SK-N-SH (cell line): ENCODE data around the gene ZBTB7B. TPM values are rescaled to one million over a fixed set of nuclear protein-coding genes. Genes with fewer than 3 reads are reported as not detected.
A peak's percentile ranks its signal among the peaks of the same experiment; 100 is the strongest.

ENCODE experiments used
- CTCF ChIA-PET: fragments of 300-600, 350-600 bp; formaldehyde crosslinking; extraction: SDS; loops from one replicate; lab custom pipeline; 2021; lab: Yijun Ruan, JAX
- POLR2A ChIA-PET: fragments of 350-600 bp; sonication (Branson Sonifier 250); formaldehyde crosslinking; extraction: SDS; loops from one replicate; lab custom pipeline; 2020; ENCODE audit warnings: antibody characterized with exemption, inconsistent platforms; lab: Yijun Ruan, JAX
- DNase-seq: peaks from one replicate; pipeline ENCODE4 v3.0.0; 2012
- H2AFZ ChIP-seq: fragments of 200-600 bp; sonication (generic); 2 replicates; pipeline ENCODE4 v1.8.1; 2016; ENCODE audit warnings: antibody characterized with exemption, mild to moderate bottlenecking, low read depth
- H3F3A ChIP-seq: fragments of 200-600 bp; sonication (generic); replicated peaks from 2 replicates; pipeline ENCODE3; 2016; ENCODE audit warnings: antibody characterized with exemption, mild to moderate bottlenecking; ENCODE audit not compliant: insufficient read depth
- H3K27ac ChIP-seq, 2 experiments: fragments of 200-500 bp in 1 of 2; fragments of 200-600 bp in 1 of 2; sonication (Bioruptor generic) in 1 of 2; sonication (generic), shearing (Covaris generic) in 1 of 2; 2 replicates each; pipeline versions ENCODE4 v1.5.1 to v1.6.1; 2014 to 2016; ENCODE audit warnings: low read depth in 2 of 2, inconsistent platforms in 1 of 2, low read length in 1 of 2, mild to moderate bottlenecking in 1 of 2, mixed read lengths in 1 of 2
- H3K27me3 ChIP-seq: fragments of 200-600 bp; sonication (generic), shearing (Covaris generic); 2 replicates; pipeline ENCODE4 v1.6.1; 2016; ENCODE audit warnings: mixed run types; ENCODE audit not compliant: insufficient read depth
- H3K36me3 ChIP-seq, 2 experiments: fragments of 200-500 bp in 1 of 2; fragments of 200-600 bp in 1 of 2; sonication (Bioruptor generic) in 1 of 2; sonication (generic) in 1 of 2; replicated peaks in 1 of 2; 2 replicates each; pipeline versions ENCODE3 to v1.5.1; 2014 to 2016; ENCODE audit warnings: low read length in 1 of 2, mild to moderate bottlenecking in 1 of 2; ENCODE audit not compliant: insufficient read depth in 2 of 2, control insufficient read depth in 1 of 2
- H3K4me1 ChIP-seq, 2 experiments: fragments of 200-500 bp in 1 of 2; fragments of 200-600 bp in 1 of 2; sonication (Bioruptor generic) in 1 of 2; sonication (generic), shearing (Covaris generic) in 1 of 2; 2 replicates each; pipeline versions ENCODE4 v1.5.1 to v1.6.1; 2014 to 2016; ENCODE audit warnings: low read depth in 1 of 2, low read length in 1 of 2, mixed run types in 1 of 2; ENCODE audit not compliant: insufficient read depth in 2 of 2, control insufficient read depth in 1 of 2
- H3K4me2 ChIP-seq: fragments of 200-600 bp; sonication (generic), shearing (Covaris generic); 2 replicates; pipeline ENCODE4 v1.6.1; 2017; ENCODE audit warnings: mixed run types
- H3K4me3 ChIP-seq, 2 experiments: fragments of 200-500 bp in 1 of 2; fragments of 200-600 bp in 1 of 2; sonication (Bioruptor generic) in 1 of 2; sonication (generic), shearing (Covaris generic) in 1 of 2; 2 replicates each; pipeline versions ENCODE4 v1.5.1 to v1.8.1; 2014 to 2016; ENCODE audit warnings: low read depth in 2 of 2, inconsistent platforms in 1 of 2, low read length in 1 of 2, mild to moderate bottlenecking in 1 of 2, mixed read lengths in 1 of 2, moderate library complexity in 1 of 2
- H3K79me2 ChIP-seq: fragments of 200-600 bp; sonication (generic); 2 replicates; pipeline ENCODE4 v1.8.1; 2017; ENCODE audit warnings: mild to moderate bottlenecking; ENCODE audit not compliant: insufficient read depth
- H3K9ac ChIP-seq: fragments of 200-600 bp; sonication (generic); 2 replicates; pipeline ENCODE4 v1.6.1; 2017; ENCODE audit warnings: mixed run types
- H3K9me2 ChIP-seq: fragments of 200-600 bp; sonication (generic); 2 replicates; pipeline ENCODE4 v1.6.1; 2017; ENCODE audit warnings: mixed run types
- H3K9me3 ChIP-seq: fragments of 200-600 bp; sonication (generic); 2 replicates; pipeline ENCODE4 v1.6.1; 2017; ENCODE audit warnings: mixed run types, mild to moderate bottlenecking, moderate library complexity
- H4K20me1 ChIP-seq: fragments of 200-600 bp; sonication (generic); 2 replicates; pipeline ENCODE4 v1.6.1; 2017; ENCODE audit warnings: mild to moderate bottlenecking, mixed run types; ENCODE audit not compliant: insufficient read depth
- CHD2 ChIP-seq: fragments of 150-350 bp; IDR thresholded peaks from 2 replicates; pipeline ENCODE4 v1.6.1; 2018; ENCODE audit warnings: low read length; ENCODE audit not compliant: partially characterized antibody
- ELF1 ChIP-seq: IDR thresholded peaks from 2 replicates; pipeline ENCODE4 v1.4.0; 2012
- FOSL2 ChIP-seq: IDR thresholded peaks from 2 replicates; pipeline ENCODE4 v1.4.0; 2012; ENCODE audit warnings: low read depth, mild to moderate bottlenecking, moderate library complexity, borderline replicate concordance
- FOXM1 ChIP-seq: IDR thresholded peaks from 2 replicates; pipeline ENCODE4 v1.4.0; 2012; ENCODE audit warnings: low read depth, mild to moderate bottlenecking
- GATA2 ChIP-seq: sonication (generic); formaldehyde crosslinking; IDR thresholded peaks from 2 replicates; pipeline ENCODE4 v1.5.0; 2020; ENCODE audit warnings: mild to moderate bottlenecking, missing genetic modification reagents
- MAX ChIP-seq: IDR thresholded peaks from 2 replicates; pipeline ENCODE4 v1.4.0; 2012; ENCODE audit warnings: low read depth
- MEF2A ChIP-seq: IDR thresholded peaks from 2 replicates; pipeline ENCODE4 v1.4.0; 2012; ENCODE audit warnings: low read depth, borderline replicate concordance
- MXI1 ChIP-seq: IDR thresholded peaks from 2 replicates; pipeline ENCODE4 v1.6.1; 2012; ENCODE audit warnings: mild to moderate bottlenecking, low read depth, low read length, improper control_type of control experiment
- NFIC ChIP-seq: IDR thresholded peaks from 2 replicates; pipeline ENCODE4 v1.4.0; 2012; ENCODE audit warnings: borderline replicate concordance
- NRF1 ChIP-seq: IDR thresholded peaks from 2 replicates; pipeline ENCODE4 v1.6.1; 2012; ENCODE audit warnings: low read depth, mild to moderate bottlenecking, low read length
- POLR2AphosphoS5 ChIP-seq: IDR thresholded peaks from 2 replicates; pipeline ENCODE4 v1.6.1; 2012; ENCODE audit warnings: low read depth, low read length
- RAD21 ChIP-seq: IDR thresholded peaks from 2 replicates; pipeline ENCODE4 v1.6.1; 2012; ENCODE audit warnings: mild to moderate bottlenecking, low read length
- RXRA ChIP-seq: IDR thresholded peaks from 2 replicates; pipeline ENCODE4 v1.4.0; 2012; ENCODE audit warnings: low read depth, mild to moderate bottlenecking, borderline replicate concordance
- SMC3 ChIP-seq: IDR thresholded peaks from 2 replicates; pipeline ENCODE4 v1.6.1; 2012; ENCODE audit warnings: low read depth, low read length, improper control_type of control experiment
- TAF1 ChIP-seq: IDR thresholded peaks from 2 replicates; pipeline ENCODE4 v1.6.1; 2012; ENCODE audit warnings: low read depth, mild to moderate bottlenecking, low read length, moderate library complexity, borderline replicate concordance
- TCF12 ChIP-seq: IDR thresholded peaks from 2 replicates; pipeline ENCODE4 v1.4.0; 2012
- TEAD4 ChIP-seq: IDR thresholded peaks from 2 replicates; pipeline ENCODE4 v1.4.0; 2012; ENCODE audit warnings: mild to moderate bottlenecking, borderline replicate concordance; ENCODE audit not compliant: insufficient read depth
- USF1 ChIP-seq: IDR thresholded peaks from 2 replicates; pipeline ENCODE4 v1.4.0; 2012; ENCODE audit warnings: low read depth, borderline replicate concordance
- WGBS: methylation state at CpG from one replicate; pipeline ENCODE4 v1.1.6; 2017; ENCODE audit warnings: low lambda C conversion rate; 5-methylcytosine and 5-hydroxymethylcytosine counted together
- polyA plus RNA-seq, 3 experiments: library from polyadenylated mRNA; depleted of rRNA; stranded (reverse); fragments of >200 nt; gene quantifications; 2 replicates each; pipeline ENCODE4 v1.2.3, GENCODE V29; 2012
- TF ChIP-seq, protein P1 (sequence below): fragments of 150-350 bp; IDR thresholded peaks from 2 replicates; pipeline ENCODE4 v1.6.1; 2016; ENCODE audit warnings: mild to moderate bottlenecking, low read depth, low read length
- TF ChIP-seq, protein P2 (sequence below): IDR thresholded peaks from 2 replicates; pipeline ENCODE4; 2012

ZBTB7B gene
- polyA plus RNA-seq, 1 of the 3 experiments (the other 2 are of a cell fraction) = 15.7 TPM

DNA sequence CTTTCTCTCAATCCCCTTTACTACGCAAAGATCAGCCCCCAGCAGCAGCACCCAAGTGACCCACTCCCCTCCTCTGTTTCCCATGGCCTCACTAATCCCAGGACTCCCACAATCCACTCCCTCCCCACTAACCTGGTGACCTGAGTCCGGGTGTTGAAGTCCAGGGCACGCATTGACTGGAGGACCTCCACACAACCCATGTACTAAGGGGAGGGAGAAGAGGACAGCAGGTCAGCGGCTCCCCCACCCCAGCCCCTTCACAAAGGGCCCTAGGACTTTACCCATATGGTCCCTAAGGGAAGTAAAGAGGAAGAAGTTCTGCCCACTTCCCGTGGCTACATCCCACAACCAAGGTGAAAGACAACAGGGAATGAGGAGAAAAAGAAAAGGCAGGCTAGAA lies 33.4 kb upstream of the ZBTB7B start:
- Histone ChIP-seq H3K9me3 (no peaks in the 10 kb centered on the region), H3F3A (peaks cover 44% of the 10 kb centered on the region), H3K36me3 (peaks cover 30 to 32% of the 10 kb centered on the region in 2 experiments), H3K9me2 (no peaks in the 10 kb centered on the region), H3K4me3 (peak overlapping the region; percentile 77 to 90), H4K20me1 (peaks cover 27% of the 10 kb centered on the region), H3K27ac (peak overlapping the region; percentile 97 to 99; a peak in 3 of 4 replicates), H2AFZ (no peak overlapping the region), H3K27me3 (no peaks in the 10 kb centered on the region), H3K9ac (peak overlapping the region; percentile 88), H3K79me2 (peaks cover 70% of the 10 kb centered on the region), H3K4me2 (peak overlapping the region; percentile 98), H3K4me1 (peaks cover 18 to 60% of the 10 kb centered on the region in 2 experiments)
- WGBS = 20% methylated on average over 5 of the region's 5 CpGs
- no peak for DNase-seq
- CTCF ChIA-PET = interaction anchor here (1.7 to 37.5 kb wide), 4 partner anchors 8 to 116 kb away, joined by 4 to 640 read pairs (median 22); partner anchors contain the start of genes ADAM15, LENEP, PYGO2 and ZBTB7B
- no peak for TF ChIP-seq RAD21
- no peak for TF ChIP-seq SMC3
- TF ChIP-seq, protein P1, sequence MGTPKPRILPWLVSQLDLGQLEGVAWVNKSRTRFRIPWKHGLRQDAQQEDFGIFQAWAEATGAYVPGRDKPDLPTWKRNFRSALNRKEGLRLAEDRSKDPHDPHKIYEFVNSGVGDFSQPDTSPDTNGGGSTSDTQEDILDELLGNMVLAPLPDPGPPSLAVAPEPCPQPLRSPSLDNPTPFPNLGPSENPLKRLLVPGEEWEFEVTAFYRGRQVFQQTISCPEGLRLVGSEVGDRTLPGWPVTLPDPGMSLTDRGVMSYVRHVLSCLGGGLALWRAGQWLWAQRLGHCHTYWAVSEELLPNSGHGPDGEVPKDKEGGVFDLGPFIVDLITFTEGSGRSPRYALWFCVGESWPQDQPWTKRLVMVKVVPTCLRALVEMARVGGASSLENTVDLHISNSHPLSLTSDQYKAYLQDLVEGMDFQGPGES = no peak
- no peak for TF ChIP-seq ELF1
- no peak for TF ChIP-seq TEAD4
- no peak for TF ChIP-seq FOXM1
- no peak for TF ChIP-seq USF1
- TF ChIP-seq, protein P2, sequence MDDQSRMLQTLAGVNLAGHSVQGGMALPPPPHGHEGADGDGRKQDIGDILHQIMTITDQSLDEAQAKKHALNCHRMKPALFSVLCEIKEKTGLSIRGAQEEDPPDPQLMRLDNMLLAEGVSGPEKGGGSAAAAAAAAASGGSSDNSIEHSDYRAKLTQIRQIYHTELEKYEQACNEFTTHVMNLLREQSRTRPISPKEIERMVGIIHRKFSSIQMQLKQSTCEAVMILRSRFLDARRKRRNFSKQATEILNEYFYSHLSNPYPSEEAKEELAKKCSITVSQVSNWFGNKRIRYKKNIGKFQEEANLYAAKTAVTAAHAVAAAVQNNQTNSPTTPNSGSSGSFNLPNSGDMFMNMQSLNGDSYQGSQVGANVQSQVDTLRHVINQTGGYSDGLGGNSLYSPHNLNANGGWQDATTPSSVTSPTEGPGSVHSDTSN = no peak
- TF ChIP-seq MAX = no peak
- no peak for TF ChIP-seq TAF1
- TF ChIP-seq CHD2 = no peak
- TF ChIP-seq POLR2AphosphoS5 = no peak
- no peak for TF ChIP-seq NRF1
- TF ChIP-seq FOSL2 = no peak
- TF ChIP-seq MEF2A = no peak
- no peak; the same call in 1 of the 2 replicates for TF ChIP-seq MXI1
- no peak for TF ChIP-seq TCF12
- no peak for TF ChIP-seq RXRA
- no peak for TF ChIP-seq GATA2 (CRISPR knock-in tag)
- TF ChIP-seq NFIC = no peak
- POLR2A ChIA-PET = interaction anchor here (0.6 to 3.7 kb wide), 8 partner anchors 8 to 96 kb away, joined by 3 to 25 read pairs (median 10); partner anchors contain the start of genes LENEP, PBXIP1 and PYGO2
